NCI-H774 (cell line): ENCODE measurements around the gene TNP1.

Experiments used
- DNase-seq: peaks from one replicate; lab custom pipeline; 2025; lab: John Stamatoyannopoulos, UW

Gene TNP1

DNA sequence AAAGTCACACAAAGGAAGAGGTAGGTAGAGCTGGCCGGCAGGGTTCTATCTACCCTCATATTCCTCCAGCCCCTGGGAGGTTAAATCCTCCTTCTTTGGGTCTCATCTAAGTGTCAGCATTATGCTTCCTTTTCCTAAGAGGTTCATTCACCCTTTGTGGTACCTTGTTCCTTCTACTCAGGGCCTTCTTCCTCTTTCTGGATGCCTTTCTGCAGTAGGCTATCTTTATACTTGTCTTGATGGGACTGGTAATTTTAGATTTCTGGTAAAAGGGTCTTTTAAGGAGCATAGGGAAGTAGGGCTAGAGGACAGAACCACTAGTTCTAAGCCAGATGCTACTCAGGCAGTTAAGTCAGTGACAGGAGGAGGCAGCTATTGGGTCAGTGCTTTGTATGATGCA lies 13.7 kb upstream of the TNP1 start:
- DNase-seq = no peak

- DNase-seq = no peak
Observed at GRCh38 chr2:216872624-216873023, 12.8 kb upstream of the TNP1 start.

GRCh38 chr2:216872040-216872439 lies 12.2 kb upstream of the TNP1 start:
- DNase-seq = no peak

DNA sequence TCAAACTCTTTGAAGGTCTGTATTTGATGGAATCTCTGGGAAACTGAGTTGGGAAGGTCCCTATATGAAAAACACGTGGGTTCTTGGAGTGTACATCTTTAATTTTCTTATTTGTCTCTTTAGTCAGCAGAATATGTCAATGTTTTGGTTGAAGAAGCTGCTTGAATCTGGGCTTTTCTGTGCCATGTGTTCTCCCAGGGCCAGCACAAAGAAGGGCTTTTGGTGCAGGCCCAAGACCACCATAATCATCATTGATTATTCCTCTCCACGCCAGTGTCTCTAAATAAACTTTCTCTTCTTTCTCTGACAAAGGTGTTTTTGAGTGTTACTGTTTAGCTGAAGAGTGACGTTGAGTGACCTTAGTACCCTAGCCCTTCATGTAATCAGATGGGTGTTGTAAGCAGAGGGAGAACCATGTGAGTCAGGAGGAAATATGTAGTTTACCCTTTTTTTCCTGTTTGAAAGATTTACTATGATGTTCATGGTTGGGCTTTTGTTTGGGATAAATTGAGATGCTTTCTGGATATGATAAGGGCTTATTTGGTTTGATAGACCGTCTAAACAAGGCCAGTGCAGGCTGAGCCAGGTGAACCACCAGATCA lies 11.6 kb upstream of the TNP1 start:
- no peak for DNase-seq

DNA sequence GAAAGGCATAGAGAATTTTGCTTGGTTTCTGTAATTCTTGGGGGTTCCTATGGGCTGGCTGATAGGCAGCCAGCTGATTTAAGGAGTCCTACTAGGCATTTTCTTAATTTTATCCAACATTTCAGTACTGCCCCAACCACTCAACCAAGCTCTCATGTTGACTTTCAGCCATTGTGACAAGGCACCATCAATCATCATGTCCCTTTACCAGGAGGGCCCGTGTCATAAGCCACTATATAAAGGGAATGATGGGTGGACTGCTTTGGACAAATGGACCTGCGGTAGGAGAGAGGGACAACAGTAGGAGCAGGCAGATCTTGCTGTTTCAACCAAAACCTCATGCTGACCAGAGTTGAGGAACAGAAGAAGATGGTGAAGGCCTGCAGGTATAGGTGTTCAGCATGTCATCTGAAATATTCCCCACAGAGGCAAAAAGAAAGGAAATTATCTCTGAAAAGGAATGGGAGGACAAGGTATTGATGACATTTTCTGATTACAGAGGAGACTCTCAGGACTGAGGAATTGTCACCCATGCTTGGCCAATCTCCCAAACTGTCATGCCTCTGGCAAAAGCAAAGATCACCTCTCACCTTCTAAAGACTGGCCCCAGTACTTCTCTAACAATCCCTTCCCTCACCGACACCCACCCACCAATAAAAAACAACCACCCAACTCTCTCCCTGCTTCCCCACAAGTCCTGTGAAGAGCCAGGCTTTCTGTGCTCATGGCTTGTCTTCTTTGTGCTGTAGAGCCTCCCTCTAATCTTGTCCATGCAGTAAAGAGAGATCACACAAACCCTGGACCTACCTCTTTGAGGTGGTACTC lies 10.9 kb upstream of the TNP1 start:
- no peak for DNase-seq

GRCh38 chr2:216866515-216867095 lies 6.7 kb upstream of the TNP1 start:
- DNase-seq = no peak

GRCh38 chr2:216865658-216866057 lies 5.8 kb upstream of the TNP1 start:
- no peak for DNase-seq

GRCh38 chr2:216863946-216864345 lies 4.1 kb upstream of the TNP1 start:
- DNase-seq = no peak

- DNase-seq = peak; percentile 34
Observed at GRCh38 chr2:216862628-216863398, 2.9 kb upstream of the TNP1 start.

- no peak for DNase-seq
Observed at GRCh38 chr2:216860426-216861137, 718 bp upstream of the TNP1 start.

- no peak for DNase-seq
Observed at GRCh38 chr2:216858312-216858711, 1.6 kb downstream of the TNP1 start.

GRCh38 chr2:216857131-216857550 lies 2.7 kb downstream of the TNP1 start:
- DNase-seq = no peak

GRCh38 chr2:216856406-216857065 lies 3.3 kb downstream of the TNP1 start:
- DNase-seq = no peak

- DNase-seq = no peak
Observed at GRCh38 chr2:216855605-216856004, 4.3 kb downstream of the TNP1 start.

DNA sequence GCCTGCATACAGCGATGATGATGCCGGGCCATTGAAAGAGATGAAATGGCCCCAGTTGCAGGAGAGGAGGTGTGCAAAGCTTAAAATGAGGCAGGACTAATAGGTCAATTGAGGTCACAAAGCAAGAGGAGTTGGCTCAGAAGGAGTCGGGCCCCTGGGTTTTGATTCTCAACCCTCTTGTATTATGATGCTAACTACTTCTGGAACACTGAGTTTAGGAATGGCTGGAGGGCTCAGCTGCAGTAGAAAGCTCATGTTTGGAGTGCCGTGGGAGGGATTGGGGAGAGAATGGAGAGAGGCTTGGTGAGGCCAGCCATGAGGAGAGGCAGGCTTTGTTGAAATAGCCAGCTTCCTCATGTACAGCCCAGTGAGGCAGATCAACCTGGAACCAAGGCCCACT lies 4.8 kb downstream of the TNP1 start:
- DNase-seq = no peak

- no peak for DNase-seq
Observed at GRCh38 chr2:216851486-216852090, 8.3 kb downstream of the TNP1 start.

GRCh38 chr2:216850665-216851322 lies 9.1 kb downstream of the TNP1 start:
- no peak for DNase-seq

DNA sequence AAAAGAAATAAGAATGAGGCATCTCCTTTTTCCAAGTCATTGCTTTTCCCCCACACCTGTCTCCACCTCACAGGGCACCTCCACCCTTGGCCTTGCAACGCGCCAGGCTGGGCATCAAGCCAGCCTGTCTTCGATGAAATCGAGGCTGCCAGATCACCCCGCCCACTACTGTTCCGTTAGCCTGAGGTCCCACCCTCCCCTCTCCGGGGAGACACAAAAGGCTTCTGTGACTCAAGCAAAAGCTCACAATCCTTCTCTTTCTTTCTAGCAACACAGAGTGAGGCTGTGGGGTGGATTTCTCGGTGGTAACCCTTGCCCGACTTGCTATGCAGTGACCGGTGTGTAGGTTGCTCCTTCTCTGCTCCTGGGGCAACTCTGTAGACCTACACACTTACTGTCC lies 9.9 kb downstream of the TNP1 start:
- no peak for DNase-seq

DNA sequence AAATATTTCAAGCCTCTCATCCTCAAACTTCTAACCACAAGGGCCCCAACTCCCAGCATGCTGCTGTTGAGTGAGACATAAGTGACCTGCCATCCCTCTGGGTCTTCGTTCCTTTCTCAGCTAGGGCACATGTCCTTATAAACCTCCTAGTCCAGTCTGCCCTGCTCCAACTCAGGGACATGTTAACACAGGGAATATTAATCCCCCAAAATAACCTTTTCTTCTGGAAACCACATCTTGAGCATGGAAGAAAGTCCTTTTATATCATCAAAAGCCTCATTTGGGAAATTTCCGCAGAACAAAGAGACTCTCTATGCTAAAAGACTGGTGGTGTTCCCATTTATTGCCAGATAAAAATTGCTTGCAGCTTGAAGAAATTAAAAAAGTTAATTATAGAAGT lies 14.4 kb downstream of the TNP1 start:
- DNase-seq = no peak

DNA sequence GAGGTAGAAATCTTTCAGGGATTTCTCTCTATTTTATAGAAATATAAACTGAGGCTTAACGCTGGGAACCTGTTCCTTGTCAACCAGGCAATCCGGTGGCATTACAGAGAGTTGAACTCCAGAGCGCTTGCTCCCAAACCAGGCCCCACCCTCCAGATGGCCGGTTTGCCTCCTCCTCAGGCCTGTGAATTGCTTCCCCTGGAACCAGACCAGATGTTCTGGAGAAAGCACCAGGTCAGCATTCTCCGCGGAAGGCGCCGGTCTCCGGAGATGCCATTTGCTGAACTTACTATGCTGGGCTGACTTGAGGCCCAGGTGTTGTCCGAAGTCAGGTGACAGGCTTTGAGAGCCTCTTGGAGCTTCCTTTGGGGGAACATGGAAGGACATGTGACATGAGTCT lies 17.2 kb downstream of the TNP1 start:
- DNase-seq = no peak
